NT2/D1 (cell line): ENCODE data around the gene CD44.

Experiments used
- DNase-seq: peaks from one replicate; pipeline ENCODE4 v3.0.0-alpha.2; 2011; ENCODE audit warnings: low read depth, low spot score
- H3K27me3 ChIP-seq: 2 replicates; pipeline ENCODE4 v1.6.0; 2011; ENCODE audit warnings: mild to moderate bottlenecking; ENCODE audit not compliant: insufficient read length, insufficient read depth
- H3K36me3 ChIP-seq: 2 replicates; pipeline ENCODE4 v1.6.1; 2011; ENCODE audit warnings: mild to moderate bottlenecking, low read length, mixed read lengths; ENCODE audit not compliant: insufficient read depth, insufficient read length
- H3K4me1 ChIP-seq: 2 replicates; pipeline ENCODE4 v1.5.1; 2011; ENCODE audit not compliant: insufficient read depth, insufficient read length
- H3K4me3 ChIP-seq: 2 replicates; pipeline ENCODE4 v1.5.1; 2011; ENCODE audit warnings: low read depth; ENCODE audit not compliant: insufficient read length
- H3K9ac ChIP-seq: 2 replicates; pipeline ENCODE4 v1.6.0; 2011; ENCODE audit warnings: low read depth; ENCODE audit not compliant: insufficient read length
- H3K9me3 ChIP-seq: 2 replicates; pipeline ENCODE4 v1.5.1; 2011; ENCODE audit warnings: mild to moderate bottlenecking, low read length; ENCODE audit not compliant: insufficient read depth
- SUZ12 ChIP-seq: IDR thresholded peaks from 2 replicates; pipeline ENCODE4 v1.6.1; 2011; ENCODE audit not compliant: insufficient read length, insufficient read depth; ENCODE audit errors: extremely low read depth
- YY1 ChIP-seq: IDR thresholded peaks from 2 replicates; pipeline ENCODE4 v1.6.1; 2011; ENCODE audit not compliant: insufficient read length, insufficient read depth
- ZNF274 ChIP-seq: IDR thresholded peaks from 2 replicates; pipeline ENCODE4 v1.6.1; 2011; ENCODE audit warnings: mild to moderate bottlenecking, low read depth, low read length

Gene CD44

DNA sequence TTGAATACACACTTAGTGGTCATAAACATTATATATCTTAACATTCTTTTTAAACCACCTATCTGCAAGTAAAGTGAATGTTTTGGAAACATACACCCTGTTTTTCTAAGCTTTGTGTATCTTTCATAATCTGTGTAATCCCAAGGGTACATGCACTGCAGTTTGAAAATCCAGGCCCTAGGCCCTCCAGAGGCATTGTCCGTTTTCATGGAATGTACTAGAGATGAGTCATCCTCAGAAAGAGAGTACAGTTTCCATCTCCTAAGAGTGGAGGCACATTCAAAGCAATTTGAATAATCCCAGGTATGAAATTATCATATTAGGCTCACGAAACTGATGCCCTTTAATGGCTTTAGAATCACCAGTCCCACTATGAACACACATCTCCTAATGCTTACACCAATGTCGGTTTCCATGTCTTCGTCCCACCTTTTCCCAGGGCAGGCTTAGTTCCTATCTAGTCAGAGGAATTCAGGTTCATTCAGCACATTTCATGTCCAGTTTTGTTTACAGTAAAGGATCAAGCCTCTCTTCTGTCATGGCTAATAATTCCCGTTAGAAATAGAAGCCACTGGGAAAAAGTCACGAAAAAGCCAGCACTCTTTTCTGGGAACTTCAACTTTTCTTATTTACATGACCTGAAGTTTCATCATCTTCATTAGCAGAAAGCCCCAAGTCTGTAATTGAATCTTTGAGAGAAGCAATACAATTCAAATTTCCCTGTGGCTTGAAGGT lies 39.5 kb upstream of the CD44 start:
- Histone ChIP-seq H3K4me1 (peaks cover 4% of the 10 kb centered on the region), H3K27me3 (no peaks in the 10 kb centered on the region), H3K9ac (no peak overlapping the region), H3K36me3 (no peaks in the 10 kb centered on the region), H3K4me3 (no peak overlapping the region), H3K9me3 (0 out of 2 replicates have a peak, but pooled peaks cover 3% of the 10 kb centered on the region)
- no peak for DNase-seq
- TF ChIP-seq SUZ12 (no peak), ZNF274 (no peak), YY1 (no peak)

DNA sequence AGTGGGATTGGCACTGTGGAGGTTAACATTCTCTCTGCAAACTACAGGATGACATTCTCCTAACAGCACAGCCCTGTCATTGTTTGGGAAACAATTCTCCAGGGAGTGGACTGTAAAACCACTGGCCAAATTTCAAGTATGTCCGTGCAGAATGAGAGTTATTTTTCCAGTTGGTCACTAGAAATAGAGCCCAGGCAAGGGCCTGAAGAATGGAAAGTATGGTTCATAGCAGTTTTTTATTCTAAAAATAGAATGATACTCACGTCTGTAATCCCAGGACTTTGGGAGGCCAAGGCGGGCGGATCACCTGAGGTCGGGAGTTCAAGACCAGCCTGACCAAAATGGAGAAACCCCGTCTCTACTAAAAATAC lies 39.0 kb upstream of the CD44 start:
- peaks cover 4% of the 10 kb centered on the region for H3K4me1 ChIP-seq
- H3K9ac ChIP-seq: no peak overlapping the region
- no peak for DNase-seq
- TF ChIP-seq SUZ12: no peak
- TF ChIP-seq YY1: no peak
- no peak for TF ChIP-seq ZNF274
- H3K4me3 ChIP-seq: no peak overlapping the region
- H3K36me3 ChIP-seq: no peaks in the 10 kb centered on the region
- H3K9me3 ChIP-seq: 0 out of 2 replicates have a peak, but pooled peaks cover 3% of the 10 kb centered on the region
- H3K27me3 ChIP-seq: no peaks in the 10 kb centered on the region

DNA sequence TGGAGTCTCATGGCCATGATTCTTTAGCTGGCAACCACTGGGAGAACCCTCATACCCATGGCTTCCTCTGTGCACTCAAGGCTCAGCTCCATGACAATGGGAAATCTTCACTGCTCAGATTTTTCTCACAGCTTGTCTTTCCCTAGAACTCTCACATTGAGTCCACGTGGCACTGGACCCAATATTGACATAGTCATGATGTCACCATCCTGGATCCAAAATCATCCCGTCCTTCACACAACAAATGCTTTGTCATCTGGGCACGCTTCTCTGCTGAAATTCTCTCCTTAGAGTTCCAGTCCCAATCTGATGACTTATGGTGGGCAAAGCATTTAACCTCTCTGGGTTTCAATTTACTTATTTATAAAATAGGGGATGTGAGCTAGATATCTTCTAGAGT lies 37.7 kb upstream of the CD44 start:
- Histone ChIP-seq H3K9ac (no peak overlapping the region), H3K4me3 (no peak overlapping the region), H3K9me3 (0 out of 2 replicates have a peak, but pooled peaks cover 3% of the 10 kb centered on the region), H3K27me3 (no peaks in the 10 kb centered on the region), H3K4me1 (peaks cover 4% of the 10 kb centered on the region), H3K36me3 (no peaks in the 10 kb centered on the region)
- TF ChIP-seq YY1 (no peak), SUZ12 (no peak), ZNF274 (no peak)
- no peak for DNase-seq

DNA sequence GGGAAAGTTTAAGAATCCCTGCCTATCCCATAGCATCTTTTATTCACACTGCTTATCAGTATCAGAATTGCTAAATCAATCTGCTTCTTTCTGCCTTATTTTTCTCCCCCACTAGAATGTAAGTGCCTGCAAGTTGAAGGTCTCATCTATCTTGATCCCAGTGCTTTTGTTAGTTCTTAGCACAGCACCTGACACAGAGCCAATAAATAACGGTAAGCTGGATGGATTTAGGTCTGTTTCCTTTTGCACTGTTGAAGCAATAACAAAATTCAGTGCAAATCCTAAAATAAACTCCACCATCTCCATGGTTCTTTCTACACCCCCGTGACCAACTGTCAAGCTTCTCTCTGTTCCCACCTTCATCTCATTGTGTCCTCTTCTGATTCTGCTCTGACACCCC lies 36.7 kb upstream of the CD44 start:
- TF ChIP-seq YY1 (no peak), SUZ12 (no peak), ZNF274 (no peak)
- H3K4me3 ChIP-seq: no peak overlapping the region
- no peak for DNase-seq

DNA sequence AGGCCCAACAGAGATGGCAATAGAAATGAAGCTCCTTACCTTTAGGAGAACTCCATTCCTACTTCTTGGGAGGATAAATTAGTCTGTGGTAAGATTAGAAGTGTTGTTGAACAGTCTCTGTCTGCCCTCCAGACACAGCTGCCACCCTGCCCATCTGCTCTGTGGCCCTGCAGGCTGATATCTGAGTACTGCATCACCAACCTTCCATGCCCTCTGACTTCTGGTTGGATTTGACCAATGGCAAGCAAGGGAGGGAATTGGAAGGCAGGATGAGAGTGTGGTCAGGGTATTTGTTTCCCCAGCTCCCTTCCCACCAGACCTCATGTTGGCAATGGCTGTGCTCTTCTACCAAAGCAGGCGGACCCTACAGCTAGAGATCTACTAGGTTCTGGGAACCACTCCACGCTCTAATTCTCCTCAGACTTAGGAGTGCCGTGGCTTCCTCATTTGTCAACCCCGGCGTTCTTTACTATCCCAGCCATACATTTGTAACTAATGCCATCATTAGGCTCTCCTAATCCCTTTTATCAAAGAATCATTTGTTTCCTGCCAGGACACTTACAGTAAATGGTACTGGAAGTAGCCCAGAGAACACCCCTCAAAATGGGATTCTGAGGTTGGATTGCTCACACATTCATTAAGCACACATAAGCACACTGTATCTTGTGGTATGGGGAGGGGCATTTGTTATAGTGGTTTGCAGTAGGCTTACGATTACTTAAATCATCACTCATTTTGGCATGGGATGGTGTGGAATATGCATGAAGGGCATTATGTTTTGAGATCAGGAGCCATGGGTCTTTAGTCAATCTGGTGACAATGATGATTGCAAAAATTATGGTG lies 35.4 kb upstream of the CD44 start:
- no peak overlapping the region for H3K9ac ChIP-seq
- 0 out of 2 replicates have a peak, but pooled peaks cover 3% of the 10 kb centered on the region for H3K9me3 ChIP-seq
- H3K36me3 ChIP-seq: no peaks in the 10 kb centered on the region
- TF ChIP-seq YY1 (no peak), SUZ12 (no peak), ZNF274 (no peak)
- H3K4me1 ChIP-seq: peaks cover 4% of the 10 kb centered on the region
- no peak for DNase-seq
- H3K27me3 ChIP-seq: no peaks in the 10 kb centered on the region
- no peak overlapping the region for H3K4me3 ChIP-seq

More for the DNA sequence above, 36.7 kb upstream of the CD44 start:
- no peaks in the 10 kb centered on the region for H3K27me3 ChIP-seq
- peaks cover 4% of the 10 kb centered on the region for H3K4me1 ChIP-seq
- H3K36me3 ChIP-seq: no peaks in the 10 kb centered on the region
- H3K9me3 ChIP-seq: 0 out of 2 replicates have a peak, but pooled peaks cover 3% of the 10 kb centered on the region
- no peak overlapping the region for H3K9ac ChIP-seq

DNA sequence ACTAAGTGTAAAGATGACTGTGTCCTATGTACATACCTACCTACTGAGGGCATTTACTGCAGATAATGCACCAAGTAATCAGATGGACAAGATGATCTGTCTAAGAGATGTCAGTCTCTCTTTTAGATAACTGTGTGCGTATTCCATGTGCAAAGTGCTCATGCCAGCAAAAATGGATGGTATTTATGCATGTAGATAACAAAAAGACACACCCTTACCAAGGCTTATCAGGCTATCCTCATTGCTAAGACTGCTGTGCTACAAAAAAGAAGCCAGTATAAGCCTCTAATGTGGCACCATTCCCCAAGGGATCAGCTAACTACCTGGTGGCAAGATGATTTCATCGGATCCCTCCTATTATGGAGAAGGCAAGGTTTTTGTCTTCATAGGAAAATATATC lies 34.3 kb upstream of the CD44 start:
- H3K36me3 ChIP-seq: no peaks in the 10 kb centered on the region
- H3K4me1 ChIP-seq: peaks cover 5% of the 10 kb centered on the region
- H3K9me3 ChIP-seq: peaks cover 10% of the 10 kb centered on the region
- no peaks in the 10 kb centered on the region for H3K27me3 ChIP-seq
- no peak for TF ChIP-seq YY1
- no peak for TF ChIP-seq SUZ12
- no peak for TF ChIP-seq ZNF274
- no peak overlapping the region for H3K9ac ChIP-seq
- H3K4me3 ChIP-seq: no peak overlapping the region
- DNase-seq: no peak

DNA sequence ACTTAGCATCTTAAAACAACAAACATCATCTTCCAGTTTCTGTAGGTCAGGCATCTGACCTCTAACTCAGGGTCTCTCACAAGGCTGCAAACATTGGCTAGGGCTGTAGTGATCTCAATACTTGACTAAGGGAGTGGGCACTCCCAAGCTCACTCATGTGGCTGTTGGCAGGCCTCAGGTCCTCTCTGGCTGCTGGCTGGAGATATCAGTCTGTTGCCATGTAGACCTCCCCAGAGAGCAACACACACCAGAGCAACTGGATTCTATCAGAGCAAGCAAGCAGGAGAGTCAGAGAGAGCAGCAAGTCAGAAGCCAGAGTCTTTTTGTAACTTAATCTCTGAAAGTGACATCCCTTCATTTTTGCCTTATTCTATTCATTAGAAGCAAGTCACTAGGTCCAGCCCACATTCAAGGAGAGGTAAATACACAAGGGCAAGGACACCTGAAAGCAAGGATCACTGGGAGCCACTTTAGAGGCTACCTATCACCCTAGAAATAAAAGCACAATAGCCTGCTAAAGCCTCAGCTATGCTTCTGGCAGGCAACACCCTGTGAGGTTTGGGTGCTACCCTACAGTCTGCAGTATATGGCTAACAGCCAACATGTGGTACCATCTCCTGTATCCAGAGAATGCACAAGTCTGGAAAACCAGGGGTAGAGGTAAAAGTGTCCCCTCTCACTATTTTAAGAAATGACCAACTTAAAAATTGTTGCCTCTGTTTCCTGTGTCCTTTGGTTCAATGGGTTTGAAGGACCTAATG lies 33.5 kb upstream of the CD44 start:
- no peak overlapping the region for H3K4me3 ChIP-seq
- H3K9me3 ChIP-seq: peaks cover 14% of the 10 kb centered on the region
- no peaks in the 10 kb centered on the region for H3K36me3 ChIP-seq
- DNase-seq: no peak
- no peaks in the 10 kb centered on the region for H3K27me3 ChIP-seq
- peaks cover 3% of the 10 kb centered on the region for H3K4me1 ChIP-seq
- no peak overlapping the region for H3K9ac ChIP-seq
- no peak for TF ChIP-seq YY1
- TF ChIP-seq SUZ12: no peak
- no peak for TF ChIP-seq ZNF274
